Caco-2 (cell line): Measurements from ENCODE around the gene RALGPS1. TPM values are rescaled to one million over a fixed set of nuclear protein-coding genes. Genes with fewer than 3 reads are reported as not detected.

Experiments used
- BruUV-seq: library from RNA; stranded (reverse); fragments of 400-500 nt; replicated peaks from 2 replicates; lab custom pipeline; 2021; lab: Mats Ljungman, UMichigan
- CTCF ChIA-PET: fragments of 300-600 bp; sonication (Branson Sonifier 250); formaldehyde crosslinking; loops from one replicate; lab custom pipeline; 2022; ENCODE audit warnings: antibody characterized with exemption; lab: Charles Lee
- POLR2A ChIA-PET: fragments of 300-600 bp; sonication (Branson Sonifier 250); formaldehyde crosslinking; loops from one replicate; lab custom pipeline; 2022; ENCODE audit warnings: antibody characterized with exemption; lab: Charles Lee
- DNase-seq, 2 experiments: peaks; one replicate each; pipeline versions ENCODE4 v3.0.0 to v3.0.0-alpha.2; 2020 to 2022
- H3K27me3 ChIP-seq: replicated peaks from 2 replicates; pipeline ENCODE4 v1.6.0; 2011; ENCODE audit warnings: low read length; ENCODE audit not compliant: control insufficient read depth, insufficient read depth
- H3K36me3 ChIP-seq: 2 replicates; pipeline ENCODE4 v1.5.1; 2011; ENCODE audit warnings: low read length; ENCODE audit not compliant: control insufficient read depth, insufficient read depth
- H3K4me1 ChIP-seq: fragments of 250-450 bp; sonication (Bioruptor Pico); 2 replicates; pipeline ENCODE4 v1.5.1; 2020; ENCODE audit warnings: mild to moderate bottlenecking
- H3K4me3 ChIP-seq: 2 replicates; pipeline ENCODE4 v1.5.1; 2011; ENCODE audit warnings: low read depth, mild to moderate bottlenecking, control low read depth, low read length
- H3K9me3 ChIP-seq: fragments of 250-450 bp; sonication (Bioruptor Pico); 2 replicates; pipeline ENCODE4 v1.5.1; 2020; ENCODE audit warnings: mild to moderate bottlenecking, moderate library complexity
- H3K27ac Mint-ChIP-seq: one replicate; pipeline ENCODE4 v1.8.0; 2022; ENCODE audit warnings: mixed read lengths; ENCODE audit not compliant: unreplicated experiment
- H3K27me3 Mint-ChIP-seq: one replicate; pipeline ENCODE4 v1.8.0; 2022; ENCODE audit warnings: mixed read lengths; ENCODE audit not compliant: insufficient read depth, unreplicated experiment
- H3K36me3 Mint-ChIP-seq: one replicate; pipeline ENCODE4 v1.8.0; 2022; ENCODE audit warnings: mild to moderate bottlenecking, mixed read lengths; ENCODE audit not compliant: insufficient read depth, unreplicated experiment
- H3K4me1 Mint-ChIP-seq: one replicate; pipeline ENCODE4 v1.8.0; 2022; ENCODE audit warnings: low read depth, mixed read lengths; ENCODE audit not compliant: unreplicated experiment
- H3K4me3 Mint-ChIP-seq: one replicate; pipeline ENCODE4 v1.8.0; 2022; ENCODE audit warnings: mild to moderate bottlenecking, moderate library complexity, mixed read lengths; ENCODE audit not compliant: unreplicated experiment
- H3K9me3 Mint-ChIP-seq: one replicate; pipeline ENCODE4 v1.8.0; 2022; ENCODE audit warnings: mixed read lengths; ENCODE audit not compliant: unreplicated experiment
- CTCF ChIP-seq, 2 experiments: fragments of 200-600 bp in 1 of 2; IDR thresholded peaks; 1 replicate in 1 of 2; 2 replicates in 1 of 2; pipeline versions ENCODE4 v1.5.1 to v1.8.0; 2011 to 2022; ENCODE audit warnings: antibody characterized with exemption in 1 of 2, control low read depth in 1 of 2, inconsistent platforms in 1 of 2, low read depth in 1 of 2, low read length in 1 of 2, mild to moderate bottlenecking in 1 of 2, moderate library complexity in 1 of 2; ENCODE audit not compliant: insufficient read depth in 1 of 2, severe bottlenecking in 1 of 2, unreplicated experiment in 1 of 2
- intact Hi-C: fragments of 100-400 bp; cut with micrococcal nuclease; formaldehyde crosslinking; loops from one replicate; pipeline ENCODE4 v1.10.0; 2022; ENCODE audit not compliant: unreplicated experiment
- total RNA-seq: library from RNA; stranded (reverse); gene quantifications from 2 replicates; pipeline ENCODE4 v1.2.3, GENCODE V29; 2022

Gene RALGPS1
- total RNA-seq, 1 experiment from 2014 or later, result 41.5 TPM

- peaks cover 15% of the 10 kb centered on the region for H3K4me1 Mint-ChIP-seq
- H3K27me3 Mint-ChIP-seq, result no peaks in the 10 kb centered on the region
- DNase-seq, result no peak
- peaks cover 38% of the 10 kb centered on the region for H3K36me3 Mint-ChIP-seq
- BruUV-seq, result no TSS peak
- POLR2A ChIA-PET, result no interaction called here
- TF ChIP-seq CTCF (IDR thresholded peaks at IDR 0.05; ENCODE audit: insufficient read depth in 1 of 2, low read depth in 1 of 2, low read length in 1 of 2, severe bottlenecking in 1 of 2, unreplicated experiment in 1 of 2), result no peak
- no peaks in the 10 kb centered on the region for H3K9me3 ChIP-seq
- intact Hi-C loops, result no loop called here
- no peak overlapping the region for H3K4me3 Mint-ChIP-seq
- H3K4me1 ChIP-seq, result peaks cover 17% of the 10 kb centered on the region
- no peaks in the 10 kb centered on the region; the same call in 1 of the 2 replicates for H3K36me3 ChIP-seq
- H3K9me3 Mint-ChIP-seq, result no peaks in the 10 kb centered on the region
- no peaks in the 10 kb centered on the region for H3K27me3 ChIP-seq
- H3K27ac Mint-ChIP-seq, result no peak overlapping the region
- CTCF ChIA-PET, result no interaction called here
- H3K4me3 ChIP-seq, result no peak overlapping the region
Measured at GRCh38 chr9:126880947-126881332, 33.6 kb upstream of the RALGPS1 start.

- H3K4me1 Mint-ChIP-seq, result peaks cover 14% of the 10 kb centered on the region
- Histone ChIP-seq H3K4me1 (peaks cover 21% of the 10 kb centered on the region), H3K4me3 (no peak overlapping the region), H3K9me3 (no peaks in the 10 kb centered on the region), H3K36me3 (no peaks in the 10 kb centered on the region; the same call in 1 of the 2 replicates), H3K27me3 (no peaks in the 10 kb centered on the region)
- no peak for DNase-seq
- H3K27ac Mint-ChIP-seq, result no peak overlapping the region
- H3K4me3 Mint-ChIP-seq, result no peak overlapping the region
- TF ChIP-seq CTCF (IDR thresholded peaks at IDR 0.05; ENCODE audit: insufficient read depth in 1 of 2, low read depth in 1 of 2, low read length in 1 of 2, severe bottlenecking in 1 of 2, unreplicated experiment in 1 of 2), result no peak
- BruUV-seq, result no TSS peak
- POLR2A ChIA-PET, result interaction anchor here (0.7 kb wide), 1 partner anchor 33 kb away, joined by 4 read pairs; no protein-coding TSS in a partner anchor
- intact Hi-C loops, result no loop called here
- no peaks in the 10 kb centered on the region for H3K27me3 Mint-ChIP-seq
- H3K9me3 Mint-ChIP-seq, result no peaks in the 10 kb centered on the region
- peaks cover 42% of the 10 kb centered on the region for H3K36me3 Mint-ChIP-seq
- CTCF ChIA-PET, result no interaction called here
Measured at GRCh38 chr9:126882746-126883145, 31.8 kb upstream of the RALGPS1 start.

- Histone ChIP-seq H3K27me3 (no peaks in the 10 kb centered on the region), H3K36me3 (no peaks in the 10 kb centered on the region; the same call in 1 of the 2 replicates), H3K4me1 (peaks cover 21% of the 10 kb centered on the region), H3K4me3 (no peak overlapping the region), H3K9me3 (no peaks in the 10 kb centered on the region)
- intact Hi-C loops, result loop anchor here (2.0 kb wide), 2 partner anchors 31 to 57 kb away; partner anchors contain the start of gene RALGPS1
- ChIA-PET CTCF (interaction anchor here (0.7 kb wide), 1 partner anchor 33 kb away, joined by 3 read pairs; no protein-coding TSS in a partner anchor), POLR2A (interaction anchor here (0.6 to 0.7 kb wide), 2 partner anchors 31 to 32 kb away, joined by 4 to 14 read pairs; no protein-coding TSS in a partner anchor)
- DNase-seq, result no peak
- TF ChIP-seq CTCF (IDR thresholded peaks at IDR 0.05; ENCODE audit: insufficient read depth in 1 of 2, low read depth in 1 of 2, low read length in 1 of 2, severe bottlenecking in 1 of 2, unreplicated experiment in 1 of 2), result no peak
- Mint-ChIP-seq H3K36me3 (peaks cover 41% of the 10 kb centered on the region), H3K4me1 (peaks cover 14% of the 10 kb centered on the region), H3K27ac (no peak overlapping the region), H3K27me3 (no peaks in the 10 kb centered on the region), H3K4me3 (no peak overlapping the region), H3K9me3 (no peaks in the 10 kb centered on the region)
- no TSS peak for BruUV-seq
Measured at GRCh38 chr9:126883636-126884035, 30.9 kb upstream of the RALGPS1 start.
